HepG2 (cell line): ENCODE data around the gene PRKCD.

Source experiments
- CENPX ChIP-seq: sonication (generic); formaldehyde crosslinking; IDR thresholded peaks from 2 replicates; pipeline ENCODE4 v1.9.0; 2021; ENCODE audit warnings: mild to moderate bottlenecking, missing genetic modification reagents, moderate library complexity
- CREM ChIP-seq, 2 experiments: sonication (generic) in 1 of 2; formaldehyde crosslinking in 1 of 2; IDR thresholded peaks; 2 replicates each; pipeline versions ENCODE4 v1.4.0 to v1.6.1; 2016 to 2020; ENCODE audit warnings: antibody characterized with exemption in 1 of 2, mild to moderate bottlenecking in 1 of 2, missing genetic modification reagents in 1 of 2
- MTERF4 ChIP-seq: sonication (generic); formaldehyde crosslinking; IDR thresholded peaks from 2 replicates; pipeline ENCODE4 v1.8.0; 2023; ENCODE audit warnings: mild to moderate bottlenecking, missing genetic modification reagents
- MXI1 ChIP-seq: IDR thresholded peaks from 3 replicates; pipeline ENCODE4 v1.6.1; 2012; ENCODE audit warnings: low read depth, low read length, inconsistent platforms, borderline replicate concordance
- POLR2AphosphoS5 ChIP-seq: IDR thresholded peaks from 2 replicates; pipeline ENCODE4 v1.6.1; 2012; ENCODE audit warnings: low read depth, low read length
- TBL1XR1 ChIP-seq: fragments of 150-350 bp; IDR thresholded peaks from 2 replicates; pipeline ENCODE4 v1.6.1; 2014; ENCODE audit warnings: borderline replicate concordance, low read length; ENCODE audit not compliant: partially characterized antibody
- ZNF629 ChIP-seq: sonication (generic); formaldehyde crosslinking; conservative IDR thresholded peaks from 2 replicates; pipeline ENCODE4 v1.5.0; 2020; ENCODE audit warnings: missing genetic modification reagents

GRCh38 chr3:53187430-53187829 lies 26.4 kb downstream of the PRKCD start:
- TF ChIP-seq ZNF629 (CRISPR knock-in tag) (no peak), MXI1 (no peak), POLR2AphosphoS5 (no peak), CENPX (no peak), MTERF4 (CRISPR knock-in tag) (no peak), TBL1XR1 (no peak), CREM (IDR thresholded peaks at IDR 0.05) (no peak), CREM (CRISPR knock-in tag; IDR thresholded peaks at IDR 0.05) (no peak)
